Measurements from ENCODE around the gene LAMA3.

DNA sequence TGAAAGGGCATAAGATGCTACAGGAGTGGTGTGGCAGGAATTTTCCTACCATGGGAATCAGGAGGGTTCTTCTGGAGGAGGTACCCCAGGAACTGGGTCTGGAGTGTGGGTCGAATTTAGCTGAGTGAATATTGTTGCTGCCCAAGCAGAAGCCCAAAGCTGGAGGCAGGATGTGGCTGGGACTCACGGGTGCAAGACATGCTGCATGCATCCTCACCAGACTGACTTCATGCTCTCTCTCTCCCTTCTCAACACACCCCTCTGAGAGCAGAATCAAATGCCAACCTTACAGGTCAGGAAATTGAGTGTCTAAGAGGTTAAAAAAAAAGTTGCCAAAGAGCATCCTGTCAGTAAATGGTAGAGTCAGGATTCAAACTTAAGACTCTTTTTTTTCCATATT, 246.6 kb downstream of the LAMA3 start:
- TF ChIP-seq POLR2AphosphoS5 (IDR thresholded peaks at IDR 0.05; ENCODE audit: low read depth, low read length): no peak
- TF ChIP-seq POLR2A (IDR thresholded peaks at IDR 0.05; ENCODE audit: low read depth, low read length): no peak
- TF ChIP-seq SPI1 (IDR thresholded peaks at IDR 0.05; ENCODE audit: low read depth, low read length): no peak
- TF ChIP-seq TAF1 (IDR thresholded peaks at IDR 0.05; ENCODE audit: low read depth, low read length): no peak
- TF ChIP-seq POU2F2 (IDR thresholded peaks at IDR 0.05; ENCODE audit: low read depth, low read length): no peak

All from GM12891 (cell line).